GM06990 (cell line): ENCODE results near the gene FBXL13.
A peak's percentile ranks its signal among the peaks of the same experiment; 100 is the strongest.

Experiments used
- DNase-seq: peaks from one replicate; pipeline ENCODE4 v3.0.0-alpha.2; 2011; ENCODE audit not compliant: insufficient read length; ENCODE audit errors: extremely low read depth
- H3K27me3 ChIP-seq: replicated peaks from 2 replicates; pipeline ENCODE4 v1.6.0; 2011; ENCODE audit warnings: low read length; ENCODE audit not compliant: control insufficient read depth, insufficient read depth
- H3K36me3 ChIP-seq: 2 replicates; pipeline ENCODE4 v1.5.1; 2011; ENCODE audit warnings: low read length; ENCODE audit not compliant: control insufficient read depth, insufficient read depth
- H3K4me3 ChIP-seq: replicated peaks from 2 replicates; pipeline ENCODE4 v1.5.1; 2011; ENCODE audit warnings: low read depth, mild to moderate bottlenecking, control low read depth, low read length
- CTCF ChIP-seq: IDR thresholded peaks from 2 replicates; pipeline ENCODE4 v1.5.1; 2011; ENCODE audit warnings: low read length, control low read depth, mild to moderate bottlenecking, inconsistent platforms; ENCODE audit not compliant: insufficient read depth, poor library complexity, severe bottlenecking

FBXL13 gene

GRCh38 chr7:102874966-102875365 is 199.6 kb downstream of the FBXL13 start:
- H3K36me3 ChIP-seq, result no peaks in the 10 kb centered on the region
- H3K27me3 ChIP-seq, result no peaks in the 10 kb centered on the region; the same call in 1 of the 2 replicates
- no peak overlapping the region for H3K4me3 ChIP-seq
- no peak for DNase-seq
- TF ChIP-seq CTCF, result no peak

GRCh38 chr7:102874166-102874829 is 200.3 kb downstream of the FBXL13 start:
- Histone ChIP-seq H3K36me3 (no peaks in the 10 kb centered on the region), H3K4me3 (no peak overlapping the region), H3K27me3 (no peaks in the 10 kb centered on the region; the same call in 1 of the 2 replicates)
- TF ChIP-seq CTCF, result no peak
- peak; percentile 51 for DNase-seq

- DNase-seq, result no peak
- Histone ChIP-seq H3K36me3 (no peaks in the 10 kb centered on the region), H3K27me3 (no peaks in the 10 kb centered on the region; the same call in 1 of the 2 replicates), H3K4me3 (no peak overlapping the region)
- TF ChIP-seq CTCF, result no peak
Measured at GRCh38 chr7:102873470-102874165, 201.0 kb downstream of the FBXL13 start.

GRCh38 chr7:102872460-102872859 is 202.1 kb downstream of the FBXL13 start:
- TF ChIP-seq CTCF, result no peak
- H3K27me3 ChIP-seq, result no peaks in the 10 kb centered on the region; the same call in 1 of the 2 replicates
- H3K4me3 ChIP-seq, result no peak overlapping the region
- no peaks in the 10 kb centered on the region for H3K36me3 ChIP-seq
- no peak for DNase-seq

- Histone ChIP-seq H3K36me3 (no peaks in the 10 kb centered on the region), H3K4me3 (no peak overlapping the region), H3K27me3 (no peaks in the 10 kb centered on the region)
- no peak for DNase-seq
- no peak for TF ChIP-seq CTCF
Measured at GRCh38 chr7:102869195-102869594, 205.4 kb downstream of the FBXL13 start.
